IPS-18c (cell line): Measurements from ENCODE around the gene IFRD2.
A peak's percentile ranks its signal among the peaks of the same experiment; 100 is the strongest.

Experiments used
- H3K4me3 ChIP-seq: 2 replicates; pipeline ENCODE4 v1.7.0; 2013; ENCODE audit warnings: low read depth, mild to moderate bottlenecking, low read length, moderate library complexity; ENCODE audit not compliant: insufficient read depth
- H3K9me3 ChIP-seq: one replicate; pipeline ENCODE4 v1.6.1; 2013; ENCODE audit warnings: mild to moderate bottlenecking, low read length, moderate library complexity; ENCODE audit not compliant: control insufficient read depth, insufficient read depth

Gene IFRD2

DNA sequence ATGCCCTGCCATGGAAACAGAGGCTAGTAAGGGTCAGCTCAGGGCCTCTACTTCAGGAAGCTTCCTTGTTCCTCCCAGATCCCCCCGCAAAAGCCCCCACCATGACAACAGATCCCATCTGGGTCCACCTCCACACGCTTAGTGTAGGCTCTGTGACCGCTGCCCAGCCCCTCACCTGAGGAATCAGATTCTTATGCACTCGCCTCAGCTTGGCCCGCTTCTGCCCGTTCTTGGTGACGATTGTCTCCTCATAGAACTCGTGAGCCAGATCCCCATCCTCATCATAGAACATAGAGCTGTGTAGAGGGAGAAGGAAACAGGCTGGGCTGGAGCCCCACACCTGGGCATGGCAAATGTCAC is 33.9 kb upstream of the IFRD2 start:
- Histone ChIP-seq H3K4me3 (no peak overlapping the region), H3K9me3 (peaks cover 8% of the 10 kb centered on the region)

DNA sequence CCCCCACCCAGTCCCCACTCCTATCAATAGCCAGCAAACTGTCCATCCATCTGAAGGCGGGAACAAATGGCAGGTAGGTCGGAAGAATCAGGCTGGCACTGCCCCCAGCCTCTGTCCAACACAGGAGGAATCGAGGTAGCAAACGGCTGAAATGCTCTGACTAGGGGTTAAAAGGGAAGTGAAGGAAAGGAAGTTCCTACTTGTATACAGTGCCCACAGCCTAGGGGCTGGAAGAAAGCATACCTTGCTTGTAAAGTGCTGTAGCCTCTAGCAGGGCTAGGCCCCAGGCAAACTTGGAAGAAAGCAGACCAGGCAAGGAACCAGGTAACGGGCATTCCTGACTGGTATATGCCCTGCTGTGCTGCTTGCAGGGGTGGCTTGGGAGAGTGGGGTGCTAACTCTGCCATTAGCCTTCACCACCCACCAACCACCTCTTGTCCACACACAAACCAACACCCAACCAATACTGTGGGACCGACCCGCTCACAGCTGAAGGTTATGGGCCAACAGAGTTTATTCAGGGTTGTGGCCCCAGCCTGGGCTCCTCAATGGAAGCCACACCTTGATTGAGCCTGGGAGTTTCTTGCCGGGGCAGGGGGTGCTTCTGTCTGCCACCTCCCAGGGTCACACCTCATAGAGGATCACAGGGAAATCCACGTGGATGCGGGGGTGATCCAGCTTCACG is 33.4 kb upstream of the IFRD2 start:
- H3K9me3 ChIP-seq = peaks cover 8% of the 10 kb centered on the region
- H3K4me3 ChIP-seq = no peak overlapping the region

DNA sequence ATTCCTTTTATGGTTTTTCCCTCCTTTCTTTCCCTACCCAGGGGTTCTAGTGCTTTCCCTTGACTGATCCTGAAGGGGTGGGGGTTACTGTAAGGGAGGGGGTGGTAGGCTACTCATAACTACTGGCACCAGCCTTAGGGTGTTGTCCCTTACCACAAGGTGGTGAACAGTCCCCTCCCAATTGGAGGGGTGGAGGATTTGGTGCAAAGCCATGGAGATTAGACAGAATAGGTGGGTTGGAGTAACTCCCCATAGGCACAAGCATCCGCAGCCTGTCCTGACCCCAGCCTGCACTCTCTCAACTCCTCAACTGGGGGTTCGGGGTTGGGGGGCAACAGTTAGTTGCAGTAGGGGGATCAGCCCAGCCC is 32.9 kb upstream of the IFRD2 start:
- Histone ChIP-seq H3K4me3 (no peak overlapping the region), H3K9me3 (peaks cover 8% of the 10 kb centered on the region)

DNA sequence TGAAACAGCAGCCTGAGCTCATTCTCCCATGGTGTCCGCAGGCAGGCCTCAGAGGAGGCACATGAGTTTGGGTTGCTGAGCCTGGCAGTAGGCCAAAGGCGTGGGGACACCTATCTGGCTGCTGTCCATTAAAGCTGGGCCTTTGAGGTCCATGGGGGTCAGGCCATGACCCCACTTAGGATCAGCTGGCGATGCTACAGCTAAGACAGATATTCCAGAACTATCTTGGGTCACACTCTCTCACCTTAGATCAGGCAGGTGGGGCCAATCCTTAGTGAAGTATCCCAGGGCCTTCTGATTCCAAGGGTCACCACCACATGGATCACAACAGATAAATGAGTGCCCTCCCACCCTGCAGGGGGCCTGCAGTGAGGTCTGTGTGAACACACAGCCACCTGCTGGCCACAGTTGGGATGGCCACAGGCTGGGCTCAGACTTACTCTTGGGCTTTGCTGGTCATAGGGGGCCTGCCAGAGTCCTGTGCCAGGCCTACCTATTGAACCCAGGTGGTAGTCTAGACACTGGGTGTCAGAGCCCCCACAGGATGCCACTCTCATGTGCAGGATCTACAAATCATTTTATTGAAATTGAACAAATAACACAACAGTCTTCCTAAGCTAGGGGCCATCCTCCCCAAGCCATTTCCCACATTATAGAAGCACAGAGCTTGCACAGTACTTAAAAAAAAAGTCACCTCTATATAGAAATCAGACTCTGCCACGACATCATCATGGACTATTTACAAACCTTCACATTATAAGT is 32.3 kb upstream of the IFRD2 start:
- H3K4me3 ChIP-seq = no peak overlapping the region
- peaks cover 8% of the 10 kb centered on the region for H3K9me3 ChIP-seq

DNA sequence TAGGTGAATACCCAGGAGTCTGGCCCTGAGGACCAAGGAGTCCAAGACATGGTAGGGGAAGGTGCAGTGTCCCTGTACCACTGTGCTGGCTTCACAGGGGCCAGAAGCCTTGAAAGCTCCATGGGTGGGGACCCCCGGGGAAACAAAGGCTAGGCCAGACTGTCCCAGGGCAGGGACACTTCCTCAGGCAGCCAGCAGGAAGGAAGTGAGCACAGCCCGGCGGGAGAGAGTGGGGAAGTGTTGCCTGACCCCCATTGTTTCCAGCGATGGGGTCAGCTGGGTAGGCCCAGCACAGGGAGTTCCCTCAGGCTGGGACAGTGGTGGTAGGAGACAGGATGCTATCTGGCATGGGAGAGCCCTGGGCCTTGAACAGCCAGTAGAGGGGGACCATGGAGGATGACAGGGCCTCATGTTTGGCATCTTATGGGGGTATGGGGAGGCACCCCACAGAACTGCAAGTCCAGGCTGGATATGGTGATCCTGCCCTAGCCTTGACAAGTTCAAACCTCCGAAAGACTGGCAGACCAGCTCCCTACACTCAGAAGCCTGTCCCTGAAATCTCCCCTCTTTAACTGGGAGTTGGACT is 31.5 kb upstream of the IFRD2 start:
- Histone ChIP-seq H3K4me3 (no peak overlapping the region), H3K9me3 (peaks cover 8% of the 10 kb centered on the region)

DNA sequence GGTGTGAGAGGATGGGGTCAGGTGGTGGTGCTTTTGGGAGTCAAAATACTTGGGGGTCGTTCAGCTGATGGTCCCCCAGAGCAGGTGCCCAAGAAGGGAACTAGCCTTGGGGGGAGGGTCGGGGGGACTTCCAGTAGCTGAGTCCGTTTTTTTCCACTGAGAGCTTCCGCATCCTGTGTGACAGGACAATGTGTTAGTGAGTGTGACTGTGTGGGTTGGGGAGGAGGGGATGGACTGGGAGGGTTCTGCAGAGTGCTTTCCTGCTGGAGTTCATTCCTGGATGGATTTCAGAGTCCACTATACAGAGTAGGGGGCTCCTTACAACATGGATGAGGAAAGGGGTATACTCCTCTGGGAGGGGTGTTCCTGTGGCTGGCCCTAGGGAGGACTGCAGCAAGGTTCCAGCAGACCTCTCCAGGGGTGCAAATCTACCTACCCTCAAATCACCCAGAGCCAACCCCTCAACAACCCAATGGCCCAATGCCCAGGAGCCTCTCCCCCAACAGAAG is 30.9 kb upstream of the IFRD2 start:
- Histone ChIP-seq H3K9me3 (peaks cover 4% of the 10 kb centered on the region), H3K4me3 (peak overlapping the region; percentile 71)

DNA sequence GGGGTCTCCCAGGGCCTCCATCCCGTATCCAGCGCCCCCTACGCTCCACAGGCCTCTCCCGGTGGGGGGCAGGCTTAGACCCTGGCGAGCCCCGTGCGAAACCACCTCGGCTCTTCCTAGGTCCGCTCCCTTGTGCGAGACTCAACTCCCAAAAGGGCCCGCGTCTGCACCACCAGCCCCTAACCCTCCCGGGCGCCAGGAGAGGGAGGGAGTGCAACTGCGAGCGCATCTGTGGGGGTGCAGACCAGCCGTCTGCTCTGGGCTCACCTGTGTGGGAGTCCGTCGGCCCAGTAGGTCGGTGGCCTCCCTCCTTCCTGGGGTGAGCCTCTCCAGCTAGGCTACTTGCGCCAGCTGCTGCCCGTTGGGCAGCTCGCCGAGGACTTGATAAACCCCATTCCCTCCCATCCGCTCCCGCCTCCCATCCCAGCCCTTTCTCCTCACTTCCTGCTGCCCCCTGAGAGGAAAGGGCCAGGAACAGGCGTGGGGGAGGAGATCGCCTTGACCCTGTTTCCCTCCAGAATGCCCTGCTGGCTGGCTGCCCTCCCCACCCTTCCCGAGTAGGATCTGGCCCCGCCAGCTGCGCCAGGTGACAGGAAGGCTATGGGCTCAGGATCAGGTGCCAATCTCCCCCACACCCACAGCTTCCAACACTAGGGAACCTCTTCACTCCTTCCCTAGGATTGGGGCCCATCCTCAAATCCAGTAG is 30.3 kb upstream of the IFRD2 start, which contains the start of gene HYAL2:
Gene HYAL2, minus strand, starts transcription at position 360 of the 706 bp plus-strand sequence. CDS start 2,256 bp downstream, outside the sequence.
- Histone ChIP-seq H3K4me3 (peak within 1 kb of the TSS; percentile 71), H3K9me3 (no peaks in the 10 kb centered on the region)

DNA sequence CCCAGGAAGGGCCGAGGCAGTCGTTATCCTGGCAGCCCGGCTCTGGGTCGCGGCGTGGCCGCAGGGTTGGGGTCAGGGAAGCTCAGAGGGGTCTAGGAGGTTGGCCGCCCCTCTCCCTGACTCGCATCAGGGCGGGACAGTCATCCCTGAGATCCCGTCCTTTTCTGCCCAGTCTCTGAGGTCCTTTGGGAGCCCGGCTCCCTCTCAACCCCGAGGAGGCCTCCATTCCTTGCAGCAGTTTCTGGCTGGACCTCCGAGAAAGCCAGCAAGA is 29.8 kb upstream of the IFRD2 start:
- Histone ChIP-seq H3K4me3 (peak overlapping the region; percentile 71), H3K9me3 (no peaks in the 10 kb centered on the region)

DNA sequence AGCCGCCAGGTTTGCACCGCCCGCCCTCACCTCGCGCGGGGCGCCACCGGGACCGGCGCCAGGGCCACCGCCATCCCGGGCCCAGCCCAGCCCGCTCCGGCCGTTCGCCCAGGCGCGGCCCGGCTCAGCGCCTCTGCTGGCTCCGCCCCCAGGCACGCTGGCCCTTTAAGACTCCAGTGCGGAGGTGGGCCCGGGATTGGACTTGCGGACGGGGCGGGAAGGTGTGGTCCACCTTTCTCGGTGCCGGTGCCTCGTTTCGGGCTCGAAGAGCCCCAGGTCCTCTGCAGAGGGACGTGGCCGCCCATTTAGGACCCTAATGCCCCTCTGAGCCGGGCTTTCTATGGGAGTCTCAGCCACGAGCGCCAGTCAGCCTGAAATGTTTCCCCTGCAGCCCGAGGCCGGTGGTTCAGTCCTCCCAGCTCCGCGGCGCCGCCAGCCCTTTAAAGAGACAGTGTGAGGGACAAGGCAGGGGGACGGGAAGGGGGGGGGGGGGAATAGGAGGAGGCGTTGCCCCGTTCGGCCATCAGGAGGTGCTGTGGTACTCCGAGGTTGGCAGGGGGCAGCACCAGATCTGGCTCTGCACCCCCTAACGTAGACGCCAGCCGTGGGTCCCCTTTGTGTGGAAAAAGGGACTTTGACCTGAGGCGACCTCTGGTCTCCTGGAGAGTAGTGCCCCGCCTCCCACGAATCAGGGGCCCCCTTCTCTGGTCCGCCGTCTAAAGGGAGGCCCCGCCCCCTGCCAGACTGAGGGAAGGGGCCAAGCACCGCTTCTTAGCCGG is 29.3 kb upstream of the IFRD2 start:
- Histone ChIP-seq H3K4me3 (peak overlapping the region; percentile 71), H3K9me3 (no peaks in the 10 kb centered on the region)

DNA sequence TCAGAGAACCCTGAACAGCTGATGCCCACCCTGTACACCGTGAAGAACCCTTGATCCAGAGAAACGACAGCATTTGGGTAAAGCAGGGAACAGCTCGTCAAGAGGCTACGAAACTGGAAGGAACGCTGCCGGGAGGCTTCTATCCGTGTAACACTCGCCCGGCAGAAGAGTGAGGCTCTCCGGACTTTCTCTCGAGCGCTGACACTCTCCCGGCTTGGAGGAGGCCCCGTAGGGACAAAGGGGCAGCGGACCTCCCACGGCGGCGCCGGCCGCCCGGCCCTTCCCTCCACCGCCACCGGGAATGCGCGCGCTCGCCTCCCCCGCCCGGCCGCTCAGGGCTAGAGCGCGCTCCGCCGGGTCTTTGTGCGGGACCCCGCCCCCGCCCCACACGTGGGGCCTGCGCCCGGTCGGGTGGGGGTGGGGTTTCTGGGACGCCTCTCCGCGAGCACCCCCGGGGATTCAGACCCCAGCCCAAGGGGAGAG is 28.7 kb upstream of the IFRD2 start:
- peak overlapping the region; percentile 52 for H3K4me3 ChIP-seq
- no peaks in the 10 kb centered on the region for H3K9me3 ChIP-seq

DNA sequence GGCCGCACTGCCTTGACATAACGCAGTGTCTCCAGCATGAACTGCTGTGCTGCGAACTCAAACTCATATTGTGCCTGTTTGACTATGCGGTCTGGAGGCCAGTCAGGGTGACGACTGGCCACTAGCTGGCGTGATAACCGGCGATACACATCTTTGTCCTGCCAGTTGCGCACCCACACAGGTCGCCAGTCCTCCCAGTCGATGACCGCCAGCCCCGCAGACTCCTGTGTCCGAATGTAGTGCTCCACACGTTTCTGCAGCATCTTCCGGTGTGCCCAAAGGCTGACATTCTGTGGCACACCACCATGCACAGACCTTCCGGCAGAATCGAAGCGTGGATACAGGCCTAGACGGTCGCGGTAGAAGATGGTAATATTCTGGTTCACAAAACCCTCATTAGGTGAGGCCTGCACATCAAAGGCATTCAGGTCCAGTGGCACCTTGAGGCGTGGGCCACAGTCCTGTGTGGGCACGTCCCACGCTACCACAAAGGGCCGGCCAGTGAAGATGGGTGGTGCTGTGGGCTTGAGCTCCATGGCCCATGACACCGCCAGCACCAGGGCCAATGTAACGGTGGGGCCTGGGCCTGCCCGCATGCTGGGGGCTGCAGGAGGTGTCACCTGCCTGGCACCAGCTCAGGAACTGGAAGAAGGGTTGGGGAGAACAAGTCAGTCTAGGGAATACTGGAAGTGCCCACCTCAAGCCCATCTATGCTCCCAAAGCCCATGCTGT is 27.8 kb upstream of the IFRD2 start:
- Histone ChIP-seq H3K4me3 (peak overlapping the region; percentile 52), H3K9me3 (no peaks in the 10 kb centered on the region)

DNA sequence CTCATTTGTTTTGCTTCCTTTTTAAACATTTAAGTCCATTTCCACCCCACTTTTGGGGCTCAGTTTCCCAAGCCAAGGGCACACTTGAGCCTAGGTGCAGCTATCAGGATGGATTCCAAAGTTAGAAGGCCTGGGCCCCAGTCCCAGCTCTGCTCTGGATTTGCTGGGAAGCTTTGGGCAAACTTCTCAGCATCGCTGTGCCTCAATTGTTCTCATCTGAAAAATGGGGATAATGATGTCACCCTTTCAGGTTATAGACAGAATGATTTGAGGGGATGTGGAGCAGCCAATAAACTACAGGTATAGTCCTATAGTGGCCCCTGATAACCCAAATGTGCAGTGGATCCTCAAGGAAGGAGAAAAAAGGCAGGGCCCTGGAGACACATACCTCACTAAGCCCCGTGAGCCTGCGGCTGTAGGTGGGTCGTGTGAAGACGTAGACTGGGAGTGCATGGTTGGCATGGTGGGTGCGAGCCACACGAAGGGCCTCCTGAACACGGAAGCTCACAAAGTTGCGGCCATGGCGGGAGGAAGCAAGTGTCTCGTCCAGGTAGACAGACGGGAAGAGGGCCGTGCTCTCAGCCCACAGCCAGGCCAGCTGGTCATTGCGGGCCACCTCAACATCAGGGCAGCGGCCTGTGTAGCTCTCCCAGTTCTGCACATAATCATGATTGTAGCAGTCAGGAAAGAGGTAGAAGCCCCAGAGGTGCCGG is 27.1 kb upstream of the IFRD2 start:
- H3K9me3 ChIP-seq = no peaks in the 10 kb centered on the region
- no peak overlapping the region; the same call in 1 of the 2 replicates for H3K4me3 ChIP-seq

DNA sequence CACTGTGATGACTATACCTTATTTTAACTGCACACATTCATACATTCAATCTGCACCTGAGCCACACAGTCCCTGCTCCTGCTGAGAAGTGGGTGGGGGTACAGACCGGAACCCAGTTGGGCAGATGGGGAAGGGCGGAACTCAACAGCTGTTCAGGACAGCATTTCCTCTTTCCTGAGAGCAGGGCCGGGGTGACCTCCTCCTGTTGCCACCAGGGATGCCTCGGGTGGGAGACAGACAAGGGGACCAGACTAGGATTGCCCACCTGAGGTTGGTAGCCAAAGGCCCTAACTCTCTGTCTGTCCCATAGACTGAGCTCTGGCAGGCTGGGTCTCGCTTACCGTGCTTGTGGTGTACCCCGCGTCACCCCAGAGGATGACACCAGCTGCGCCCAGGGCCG is 26.4 kb upstream of the IFRD2 start:
- no peaks in the 10 kb centered on the region for H3K9me3 ChIP-seq
- no peak overlapping the region for H3K4me3 ChIP-seq

DNA sequence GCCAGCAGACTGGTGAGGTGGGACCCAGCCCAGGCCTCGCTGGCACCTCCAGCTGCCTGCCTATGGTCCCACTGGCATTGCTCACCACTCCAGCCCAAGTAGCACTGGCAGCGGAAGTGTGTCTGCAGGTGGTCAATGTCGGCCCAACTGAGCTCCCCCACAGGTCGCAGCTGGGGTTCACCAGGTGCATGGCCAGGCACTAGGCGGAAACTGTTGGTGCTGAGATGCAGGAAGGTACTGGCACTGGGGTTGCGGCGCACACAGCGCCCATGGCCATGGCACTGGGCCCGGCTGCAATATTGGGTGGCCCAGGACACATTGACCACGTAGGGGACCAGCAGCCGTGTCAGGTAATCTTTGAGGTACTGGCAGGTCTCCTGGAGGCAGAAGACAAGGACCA is 25.9 kb upstream of the IFRD2 start:
- Histone ChIP-seq H3K4me3 (no peak overlapping the region), H3K9me3 (no peaks in the 10 kb centered on the region)

DNA sequence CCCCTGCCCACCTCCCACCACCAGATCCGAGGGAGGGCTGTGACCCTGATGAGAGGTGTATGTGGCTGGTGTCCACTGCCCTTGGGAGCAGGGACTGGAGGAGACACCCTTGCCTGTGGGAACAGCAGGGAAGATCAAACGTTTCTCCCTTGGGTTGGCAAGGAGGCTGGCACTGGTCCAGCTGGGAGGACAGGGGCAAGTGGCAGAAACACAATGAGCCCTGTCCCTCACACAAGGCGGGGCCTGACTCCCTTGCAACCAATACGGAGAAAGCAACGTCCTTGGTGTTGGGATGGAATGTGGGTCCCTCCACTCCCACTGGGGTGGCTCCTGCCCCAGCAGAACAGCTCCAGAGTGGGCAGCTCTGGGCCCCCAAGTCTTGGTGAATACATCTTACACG is 25.1 kb upstream of the IFRD2 start:
- no peaks in the 10 kb centered on the region for H3K9me3 ChIP-seq
- no peak overlapping the region; the same call in 1 of the 2 replicates for H3K4me3 ChIP-seq
